Caco-2 (cell line): ENCODE data around the gene GUF1. TPM values are rescaled to one million over a fixed set of nuclear protein-coding genes. Genes with fewer than 3 reads are reported as not detected.

ENCODE experiments used
- BruUV-seq: library from RNA; stranded (reverse); fragments of 400-500 nt; replicated peaks from 2 replicates; lab custom pipeline; 2021; lab: Mats Ljungman, UMichigan
- CTCF ChIA-PET: fragments of 300-600 bp; sonication (Branson Sonifier 250); formaldehyde crosslinking; loops from one replicate; lab custom pipeline; 2022; ENCODE audit warnings: antibody characterized with exemption; lab: Charles Lee
- POLR2A ChIA-PET: fragments of 300-600 bp; sonication (Branson Sonifier 250); formaldehyde crosslinking; loops from one replicate; lab custom pipeline; 2022; ENCODE audit warnings: antibody characterized with exemption; lab: Charles Lee
- DNase-seq, 2 experiments: peaks; one replicate each; pipeline versions ENCODE4 v3.0.0 to v3.0.0-alpha.2; 2020 to 2022
- H3K27me3 ChIP-seq: replicated peaks from 2 replicates; pipeline ENCODE4 v1.6.0; 2011; ENCODE audit warnings: low read length; ENCODE audit not compliant: control insufficient read depth, insufficient read depth
- H3K36me3 ChIP-seq: 2 replicates; pipeline ENCODE4 v1.5.1; 2011; ENCODE audit warnings: low read length; ENCODE audit not compliant: control insufficient read depth, insufficient read depth
- H3K4me1 ChIP-seq: fragments of 250-450 bp; sonication (Bioruptor Pico); 2 replicates; pipeline ENCODE4 v1.5.1; 2020; ENCODE audit warnings: mild to moderate bottlenecking
- H3K4me3 ChIP-seq: 2 replicates; pipeline ENCODE4 v1.5.1; 2011; ENCODE audit warnings: low read depth, mild to moderate bottlenecking, control low read depth, low read length
- H3K9me3 ChIP-seq: fragments of 250-450 bp; sonication (Bioruptor Pico); 2 replicates; pipeline ENCODE4 v1.5.1; 2020; ENCODE audit warnings: mild to moderate bottlenecking, moderate library complexity
- H3K27ac Mint-ChIP-seq: one replicate; pipeline ENCODE4 v1.8.0; 2022; ENCODE audit warnings: mixed read lengths; ENCODE audit not compliant: unreplicated experiment
- H3K27me3 Mint-ChIP-seq: one replicate; pipeline ENCODE4 v1.8.0; 2022; ENCODE audit warnings: mixed read lengths; ENCODE audit not compliant: insufficient read depth, unreplicated experiment
- H3K36me3 Mint-ChIP-seq: one replicate; pipeline ENCODE4 v1.8.0; 2022; ENCODE audit warnings: mild to moderate bottlenecking, mixed read lengths; ENCODE audit not compliant: insufficient read depth, unreplicated experiment
- H3K4me1 Mint-ChIP-seq: one replicate; pipeline ENCODE4 v1.8.0; 2022; ENCODE audit warnings: low read depth, mixed read lengths; ENCODE audit not compliant: unreplicated experiment
- H3K4me3 Mint-ChIP-seq: one replicate; pipeline ENCODE4 v1.8.0; 2022; ENCODE audit warnings: mild to moderate bottlenecking, moderate library complexity, mixed read lengths; ENCODE audit not compliant: unreplicated experiment
- H3K9me3 Mint-ChIP-seq: one replicate; pipeline ENCODE4 v1.8.0; 2022; ENCODE audit warnings: mixed read lengths; ENCODE audit not compliant: unreplicated experiment
- CTCF ChIP-seq, 2 experiments: fragments of 200-600 bp in 1 of 2; IDR thresholded peaks; 1 replicate in 1 of 2; 2 replicates in 1 of 2; pipeline versions ENCODE4 v1.5.1 to v1.8.0; 2011 to 2022; ENCODE audit warnings: antibody characterized with exemption in 1 of 2, control low read depth in 1 of 2, inconsistent platforms in 1 of 2, low read depth in 1 of 2, low read length in 1 of 2, mild to moderate bottlenecking in 1 of 2, moderate library complexity in 1 of 2; ENCODE audit not compliant: insufficient read depth in 1 of 2, severe bottlenecking in 1 of 2, unreplicated experiment in 1 of 2
- intact Hi-C: fragments of 100-400 bp; cut with micrococcal nuclease; formaldehyde crosslinking; loops from one replicate; pipeline ENCODE4 v1.10.0; 2022; ENCODE audit not compliant: unreplicated experiment
- total RNA-seq: library from RNA; stranded (reverse); gene quantifications from 2 replicates; pipeline ENCODE4 v1.2.3, GENCODE V29; 2022

The GUF1 gene
- total RNA-seq, 1 experiment from 2014 or later, result 29.0 TPM

- H3K4me3 ChIP-seq, result no peak overlapping the region
- Mint-ChIP-seq H3K36me3 (no peaks in the 10 kb centered on the region), H3K4me3 (no peak overlapping the region), H3K27me3 (no peaks in the 10 kb centered on the region), H3K9me3 (peaks cover 13% of the 10 kb centered on the region), H3K27ac (no peak overlapping the region), H3K4me1 (no peaks in the 10 kb centered on the region)
- H3K36me3 ChIP-seq, result no peaks in the 10 kb centered on the region
- no TSS peak for BruUV-seq
- H3K4me1 ChIP-seq, result no peaks in the 10 kb centered on the region
- ChIA-PET CTCF (no interaction called here), POLR2A (no interaction called here)
- intact Hi-C loops, result no loop called here
- H3K27me3 ChIP-seq, result no peaks in the 10 kb centered on the region
- H3K9me3 ChIP-seq, result no peaks in the 10 kb centered on the region
- no peak for TF ChIP-seq CTCF (IDR thresholded peaks at IDR 0.05; ENCODE audit: insufficient read depth in 1 of 2, low read depth in 1 of 2, low read length in 1 of 2, severe bottlenecking in 1 of 2, unreplicated experiment in 1 of 2)
- DNase-seq, result no peak
These were observed 32.1 kb upstream of the GUF1 start for GRCh38 chr4:44646151-44646550.

- no peaks in the 10 kb centered on the region for H3K4me1 Mint-ChIP-seq
- H3K27me3 Mint-ChIP-seq, result no peaks in the 10 kb centered on the region
- ChIA-PET CTCF (no interaction called here), POLR2A (no interaction called here)
- no peaks in the 10 kb centered on the region for H3K4me1 ChIP-seq
- H3K4me3 ChIP-seq, result no peak within 1 kb of the TSS
- H3K9me3 Mint-ChIP-seq, result no peaks in the 10 kb centered on the region
- H3K27ac Mint-ChIP-seq, result no peak within 1 kb of the TSS
- H3K27me3 ChIP-seq, result no peaks in the 10 kb centered on the region
- BruUV-seq, result no TSS peak
- DNase-seq, result no peak
- TF ChIP-seq CTCF (IDR thresholded peaks at IDR 0.05; ENCODE audit: insufficient read depth in 1 of 2, low read depth in 1 of 2, low read length in 1 of 2, severe bottlenecking in 1 of 2, unreplicated experiment in 1 of 2), result no peak
- no peaks in the 10 kb centered on the region for H3K9me3 ChIP-seq
- intact Hi-C loops, result no loop called here
- H3K36me3 ChIP-seq, result no peaks in the 10 kb centered on the region
- H3K4me3 Mint-ChIP-seq, result no peak within 1 kb of the TSS
- no peaks in the 10 kb centered on the region for H3K36me3 Mint-ChIP-seq
These were observed 26.8 kb upstream of the GUF1 start, which contains the start of gene YIPF7 for GRCh38 chr4:44651425-44651824. TSS of gene YIPF7 (minus strand) at chr4:44651625. CDS start at chr4:44650100, 1,525 bp downstream.

GRCh38 chr4:44652002-44652401 is 26.2 kb upstream of the GUF1 start:
- BruUV-seq, result no TSS peak
- Mint-ChIP-seq H3K27ac (no peak overlapping the region), H3K4me1 (no peaks in the 10 kb centered on the region), H3K9me3 (no peaks in the 10 kb centered on the region), H3K4me3 (no peak overlapping the region), H3K27me3 (no peaks in the 10 kb centered on the region), H3K36me3 (no peaks in the 10 kb centered on the region)
- intact Hi-C loops, result no loop called here
- no peak overlapping the region for H3K4me3 ChIP-seq
- ChIA-PET POLR2A (no interaction called here), CTCF (no interaction called here)
- no peak for DNase-seq
- no peaks in the 10 kb centered on the region for H3K27me3 ChIP-seq
- no peaks in the 10 kb centered on the region for H3K4me1 ChIP-seq
- H3K9me3 ChIP-seq, result no peaks in the 10 kb centered on the region
- no peak for TF ChIP-seq CTCF (IDR thresholded peaks at IDR 0.05; ENCODE audit: insufficient read depth in 1 of 2, low read depth in 1 of 2, low read length in 1 of 2, severe bottlenecking in 1 of 2, unreplicated experiment in 1 of 2)
- H3K36me3 ChIP-seq, result no peaks in the 10 kb centered on the region
